ENCODE data around the gene UVRAG.

Gene UVRAG

GRCh38 chr11:76167590-76167989, 352.6 kb downstream of the UVRAG start:
- no peak for DNase-seq (ENCODE audit: low read depth)

- DNase-seq (ENCODE audit: low read depth) = no peak
These were observed 354.5 kb downstream of the UVRAG start for GRCh38 chr11:76169473-76169896.

- DNase-seq (ENCODE audit: low read depth) = no peak
These were observed 355.5 kb downstream of the UVRAG start for GRCh38 chr11:76170468-76170867.

- no peak for DNase-seq (ENCODE audit: low read depth)
These were observed 357.6 kb downstream of the UVRAG start for GRCh38 chr11:76172583-76172982.

GRCh38 chr11:76173663-76174062, 358.7 kb downstream of the UVRAG start:
- DNase-seq (ENCODE audit: low read depth) = no peak

- no peak for DNase-seq (ENCODE audit: low read depth)
These were observed 359.3 kb downstream of the UVRAG start for GRCh38 chr11:76174330-76174729.

GRCh38 chr11:76175783-76176182, 360.8 kb downstream of the UVRAG start:
- no peak for DNase-seq (ENCODE audit: low read depth)

GRCh38 chr11:76176463-76176862, 361.5 kb downstream of the UVRAG start:
- no peak for DNase-seq (ENCODE audit: low read depth)

GRCh38 chr11:76177250-76177686, 362.3 kb downstream of the UVRAG start:
- DNase-seq (ENCODE audit: low read depth) = no peak

- no peak for DNase-seq (ENCODE audit: low read depth)
These were observed 364.1 kb downstream of the UVRAG start for GRCh38 chr11:76179147-76179546.

- no peak for DNase-seq (ENCODE audit: low read depth)
These were observed 366.4 kb downstream of the UVRAG start for GRCh38 chr11:76181371-76181770.

- DNase-seq (ENCODE audit: low read depth) = no peak
These were observed 369.6 kb downstream of the UVRAG start for GRCh38 chr11:76184551-76184993.

- no peak for DNase-seq (ENCODE audit: low read depth)
These were observed 370.5 kb downstream of the UVRAG start for GRCh38 chr11:76185511-76185910.

GRCh38 chr11:76185931-76186401, 371.0 kb downstream of the UVRAG start:
- DNase-seq (ENCODE audit: low read depth) = no peak

- DNase-seq (ENCODE audit: low read depth) = no peak
These were observed 371.8 kb downstream of the UVRAG start for GRCh38 chr11:76186776-76187279.

GRCh38 chr11:76188873-76189272, 373.9 kb downstream of the UVRAG start:
- DNase-seq (ENCODE audit: low read depth) = no peak

GRCh38 chr11:76189682-76190081, 374.7 kb downstream of the UVRAG start:
- DNase-seq (ENCODE audit: low read depth) = no peak

GRCh38 chr11:76190376-76190775, 375.4 kb downstream of the UVRAG start:
- no peak for DNase-seq (ENCODE audit: low read depth)
